Central memory CD4-positive, alpha-beta T cell (primary cell): ENCODE measurements around the gene CHD5.

Experiments
- DNase-seq: peaks from one replicate; pipeline ENCODE4 v3.0.0; 2022

Gene CHD5

GRCh38 chr1:6172549-6172948 is 7.6 kb downstream of the CHD5 start:
- no peak for DNase-seq

- DNase-seq: no peak
Measured at GRCh38 chr1:6171548-6172124, 8.5 kb downstream of the CHD5 start.

GRCh38 chr1:6170742-6171201 is 9.3 kb downstream of the CHD5 start:
- no peak for DNase-seq

- DNase-seq: no peak
Measured at GRCh38 chr1:6170116-6170741, 9.9 kb downstream of the CHD5 start.

- no peak for DNase-seq
Measured at GRCh38 chr1:6168947-6169586, 11.1 kb downstream of the CHD5 start.

GRCh38 chr1:6167391-6168303 is 12.5 kb downstream of the CHD5 start:
- no peak for DNase-seq

- no peak for DNase-seq
Measured at GRCh38 chr1:6166655-6167390, 13.3 kb downstream of the CHD5 start.

GRCh38 chr1:6166221-6166620 is 13.9 kb downstream of the CHD5 start:
- DNase-seq: no peak

GRCh38 chr1:6165441-6165985 is 14.6 kb downstream of the CHD5 start:
- no peak for DNase-seq

GRCh38 chr1:6165027-6165426 is 15.1 kb downstream of the CHD5 start:
- DNase-seq: no peak

GRCh38 chr1:6163973-6164617 is 16.0 kb downstream of the CHD5 start:
- DNase-seq: no peak

- no peak for DNase-seq
Measured at GRCh38 chr1:6163191-6163972, 16.7 kb downstream of the CHD5 start.

GRCh38 chr1:6162773-6163172 is 17.3 kb downstream of the CHD5 start:
- no peak for DNase-seq

- DNase-seq: no peak
Measured at GRCh38 chr1:6162341-6162740, 17.8 kb downstream of the CHD5 start.

- no peak for DNase-seq
Measured at GRCh38 chr1:6158181-6158580, 21.9 kb downstream of the CHD5 start.

- DNase-seq: no peak
Measured at GRCh38 chr1:6157528-6158174, 22.5 kb downstream of the CHD5 start.

GRCh38 chr1:6157132-6157527 is 23.0 kb downstream of the CHD5 start:
- no peak for DNase-seq

GRCh38 chr1:6154525-6155319 is 25.4 kb downstream of the CHD5 start:
- no peak for DNase-seq

GRCh38 chr1:6152882-6153281 is 27.2 kb downstream of the CHD5 start:
- DNase-seq: no peak

GRCh38 chr1:6152181-6152580 is 27.9 kb downstream of the CHD5 start:
- no peak for DNase-seq
